Adipose tissue (tissue), 3 donors: Measurements from ENCODE around the gene TMEM270. TPM values are rescaled to one million over a fixed set of nuclear protein-coding genes. Genes with fewer than 3 reads are reported as not detected.

Source experiments
- H3K27ac ChIP-seq: one replicate; pipeline ENCODE4 v1.5.1; 2013; ENCODE audit warnings: low read depth, low read length
- WGBS, 3 donors: extraction: QIAGEN DNeasy Blood & Tissue Kit; methylation state at CpG; one replicate each; pipeline ENCODE4 v1.1.7; 2013; 5-methylcytosine and 5-hydroxymethylcytosine counted together
- polyA plus RNA-seq, 3 donors: library from polyadenylated mRNA; stranded (reverse); fragments of 200-250 nt; gene quantifications; one replicate each; pipeline ENCODE4 v1.2.3, GENCODE V29; 2013
- donor health status: healthy with polysubstance abuse.
- donor health status: Bipolar disorder and iron deficiency.
- donor health status: healthy.

The TMEM270 gene
- polyA plus RNA-seq, 3 donors = 0.08 TPM; not detected in 2

- no peak overlapping the region for H3K27ac ChIP-seq
- WGBS, 3 donors = 58 to 82% (median 71%) methylated on average over 20 of the region's 20 CpGs
These were observed 34.0 kb downstream of the TMEM270 start for GRCh38 chr7:73894733-73895551.

GRCh38 chr7:73895626-73896025, 34.7 kb downstream of the TMEM270 start:
- 58 to 85% (median 76%) methylated on average over 3 of the region's 3 CpGs for WGBS, 3 donors
- no peak overlapping the region for H3K27ac ChIP-seq

GRCh38 chr7:73896454-73896853, 35.5 kb downstream of the TMEM270 start:
- 32 to 90% (median 43%) methylated on average over 1 of the region's 1 CpG for WGBS, 3 donors
- no peak overlapping the region for H3K27ac ChIP-seq

GRCh38 chr7:73899731-73900142, 38.8 kb downstream of the TMEM270 start:
- no peak overlapping the region for H3K27ac ChIP-seq
- 45 to 82% (median 69%) methylated on average over 15 of the region's 15 CpGs for whole genome bisulfite sequencing, 3 donors

GRCh38 chr7:73900286-73900685, 39.3 kb downstream of the TMEM270 start:
- no peak overlapping the region for H3K27ac ChIP-seq
- 50 to 74% (median 63%) methylated on average over 5 of the region's 5 CpGs for WGBS, 3 donors

- WGBS, 3 donors = 77 to 92% (median 85%) methylated on average over 3 of the region's 3 CpGs
- H3K27ac ChIP-seq = no peak overlapping the region
These were observed 40.4 kb downstream of the TMEM270 start for GRCh38 chr7:73901231-73901822.

GRCh38 chr7:73901823-73902597, 41.1 kb downstream of the TMEM270 start:
- H3K27ac ChIP-seq = no peak overlapping the region
- WGBS, 3 donors = 70 to 87% (median 86%) methylated on average over 15 of the region's 15 CpGs

- 88 to 91% (median 89%) methylated on average over 15 of the region's 15 CpGs for WGBS, 3 donors
These were observed 42.6 kb downstream of the TMEM270 start for GRCh38 chr7:73903321-73904218.

GRCh38 chr7:73904219-73905137, 43.5 kb downstream of the TMEM270 start:
- WGBS, 3 donors = 71 to 77% (median 75%) methylated on average over 23 to 24 of the region's 24 CpGs
- H3K27ac ChIP-seq = no peak overlapping the region

More at GRCh38 chr7:73903321-73904218, 42.6 kb downstream of the TMEM270 start:
- no peak overlapping the region for H3K27ac ChIP-seq

GRCh38 chr7:73905360-73905759, 44.4 kb downstream of the TMEM270 start:
- WGBS, 3 donors = 87 to 95% (median 93%) methylated on average over 14 to 15 of the region's 15 CpGs
- no peak overlapping the region for H3K27ac ChIP-seq

- 84 to 87% (median 87%) methylated on average over 13 of the region's 13 CpGs for WGBS, 3 donors
- H3K27ac ChIP-seq = no peak overlapping the region
These were observed 45.9 kb downstream of the TMEM270 start for GRCh38 chr7:73906874-73907273.

- WGBS, 3 donors = 90 to 94% (median 93%) methylated on average over 11 to 12 of the region's 12 CpGs
These were observed 46.7 kb downstream of the TMEM270 start for GRCh38 chr7:73907554-73908122.

GRCh38 chr7:73908123-73908611, 47.2 kb downstream of the TMEM270 start:
- no peak overlapping the region for H3K27ac ChIP-seq
- 89 to 95% (median 93%) methylated on average over 17 of the region's 17 CpGs for WGBS, 3 donors

More at GRCh38 chr7:73907554-73908122, 46.7 kb downstream of the TMEM270 start:
- no peak overlapping the region for H3K27ac ChIP-seq

- H3K27ac ChIP-seq = no peak overlapping the region
- 45 to 47% (median 47%) methylated on average over 13 of the region's 13 CpGs for WGBS, 3 donors
These were observed 48.3 kb downstream of the TMEM270 start for GRCh38 chr7:73909051-73909941.

- WGBS, 3 donors = 80 to 94% (median 92%) methylated on average over 7 of the region's 7 CpGs
- H3K27ac ChIP-seq = no peak overlapping the region
These were observed 49.0 kb downstream of the TMEM270 start for GRCh38 chr7:73909996-73910395.

GRCh38 chr7:73912223-73912622, 51.3 kb downstream of the TMEM270 start:
- H3K27ac ChIP-seq = no peak overlapping the region
- WGBS, 3 donors = 85 to 93% (median 89%) methylated on average over 5 of the region's 5 CpGs
